ENCODE results near the gene LDB3. TPM values are rescaled to one million over a fixed set of nuclear protein-coding genes. Genes with fewer than 3 reads are reported as not detected.

LDB3 gene
- total and polyA plus RNA-seq, 2 of the 4 experiments (the other 2 are of a cell fraction): 0.36 to 2.6 TPM

DNA sequence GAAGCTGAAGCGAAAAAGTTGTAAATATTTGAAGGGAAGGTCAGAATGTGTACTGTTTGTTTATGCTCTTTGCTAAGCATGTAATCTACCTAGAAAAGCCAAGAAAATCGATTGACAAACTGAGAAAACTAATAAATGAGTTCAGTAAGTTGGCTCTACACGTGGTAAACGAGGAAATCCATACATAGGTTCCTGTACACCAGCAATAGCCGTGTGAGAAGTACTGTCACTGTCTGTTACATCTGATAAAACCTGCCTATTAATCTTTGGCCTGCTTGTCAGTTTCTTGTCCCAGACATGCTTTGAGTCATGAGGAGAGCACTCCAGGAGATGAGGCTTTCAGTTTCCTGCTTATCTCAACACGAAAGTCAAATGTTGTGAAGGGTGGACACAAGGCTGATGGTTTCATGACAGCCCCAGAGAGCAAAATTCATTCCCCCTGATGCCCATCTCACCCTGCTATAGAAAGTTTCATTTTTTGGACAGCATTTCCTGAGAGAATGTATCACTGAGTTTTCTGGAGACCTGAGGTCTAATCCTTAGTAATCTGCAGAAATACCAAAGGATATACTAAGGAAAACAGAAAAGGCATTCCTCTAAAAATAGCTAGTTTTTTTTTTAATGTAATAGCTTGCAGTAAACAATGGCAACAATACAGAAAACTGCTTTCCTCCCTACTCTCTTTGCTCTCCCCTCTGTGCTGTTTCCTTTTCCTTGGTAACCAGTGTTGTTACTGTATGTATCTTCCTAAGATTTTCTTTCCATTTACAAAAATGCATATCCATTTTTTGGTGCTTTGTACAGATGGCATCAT, 107.0 kb downstream of the LDB3 start:
- Histone ChIP-seq H4K91ac (ENCODE audit: insufficient read depth, low read depth, low read length) (no peak overlapping the region), H4K8ac (ENCODE audit: low read depth in 2 of 2, low read length in 2 of 2) (peak overlapping the region in 1 of 2 experiments; percentile 6; a peak in 1 of 4 replicates), H2AK5ac (ENCODE audit: low read depth, low read length) (peak overlapping the region; percentile 45; the same call in 1 of the 2 replicates), H3K9ac (ENCODE audit: low read depth, low read length) (peak overlapping the region; percentile 20; the same call in 1 of the 2 replicates), H2BK20ac (ENCODE audit: low read depth, low read length) (no peak overlapping the region), H4K20me1 (ENCODE audit: insufficient read depth, low read length) (peaks cover 55% of the 10 kb centered on the region), H3K27me3 (ENCODE audit: control insufficient read depth, insufficient read depth, low read length) (no peaks in the 10 kb centered on the region), H3K18ac (ENCODE audit: low read depth, low read length) (peak overlapping the region; percentile 54; the same call in 1 of the 2 replicates), H3K9me1 (ENCODE audit: insufficient read depth, low read length) (peaks cover 18% of the 10 kb centered on the region), H3K27ac (ENCODE audit: insufficient read depth, low read length) (peak overlapping the region; percentile 36; the same call in 1 of the 2 replicates), H2BK5ac (ENCODE audit: low read depth, low read length, poor library complexity, severe bottlenecking) (peak overlapping the region; percentile 39), H2BK15ac (ENCODE audit: low read depth, low read length) (peak overlapping the region; percentile 17; the same call in 1 of the 3 replicates), H3K56ac (ENCODE audit: extremely low read depth, insufficient read depth, low read length) (0 out of 2 replicates have a peak overlapping the region, but pooled peaks have one; percentile 11), H3K14ac (replicated peaks; ENCODE audit: low read depth, low read length) (peak overlapping the region; percentile 33), H2BK120ac (ENCODE audit: low read depth, low read length) (no peak overlapping the region), H3K4me2 (ENCODE audit: low read depth, low read length) (peak overlapping the region; percentile 83), H3K9me3 (ENCODE audit: control insufficient read depth, insufficient read depth, low read length) (no peaks in the 10 kb centered on the region), H2AK9ac (replicated peaks; ENCODE audit: low read depth, low read length, poor library complexity) (no peak overlapping the region), H3K36me3 (ENCODE audit: control insufficient read depth, insufficient read depth, low read length) (no peaks in the 10 kb centered on the region), H2AFZ (replicated peaks; ENCODE audit: low read length, poor library complexity) (no peak overlapping the region), H3K79me1 (ENCODE audit: low read depth in 1 of 2, low read length in 2 of 2) (peaks cover 11 to 73% of the 10 kb centered on the region in 2 experiments), H4K5ac (ENCODE audit: low read depth, low read length) (no peak overlapping the region), H3K23ac (ENCODE audit: low read depth, low read length) (peak overlapping the region; percentile 46), H3K4ac (ENCODE audit: low read depth, low read length) (peak overlapping the region; percentile 17; the same call in 1 of the 2 replicates), H3K4me1 (ENCODE audit: control insufficient read depth, insufficient read depth, low read length) (peaks cover 14% of the 10 kb centered on the region), H3K4me3 (ENCODE audit: insufficient read depth, low read depth, low read length) (no peak overlapping the region)
- 60% methylated on average over 1 of the region's 6 CpGs; no CpG with 5 or more reads in 1 of the 2 experiments for WGBS, 2 experiments (ENCODE audit: extremely low coverage in 2 of 2, insufficient read length in 1 of 2)
- no TSS peak for BruUV-seq (replicated peaks)
- in situ Hi-C loops (cut with MboI; ENCODE audit: low sequenced_read_pairs): no loop called here
- ChIA-PET CTCF (interaction anchor here (0.6 kb wide), 1 partner anchor 26 kb away, joined by 3 read pairs; no protein-coding TSS in a partner anchor), POLR2A (ENCODE audit: unreplicated experiment) (interaction anchor here (0.6 kb wide), 1 partner anchor 18 kb away, joined by 6 read pairs; no protein-coding TSS in a partner anchor)
- dilution Hi-C loops (cut with HindIII; ENCODE audit: low sequenced_read_pairs, unreplicated experiment): no loop called here
- TF ChIP-seq RFX5 (IDR thresholded peaks at IDR 0.05; ENCODE audit: low read depth, low read length) (no peak), SMC3 (IDR thresholded peaks at IDR 0.05; ENCODE audit: low read depth, low read length) (no peak), MAFK (IDR thresholded peaks at IDR 0.05; ENCODE audit: low read depth, low read length) (no peak), CHD1 (IDR thresholded peaks at IDR 0.05; ENCODE audit: low read depth, low read length) (no peak), CEBPB (IDR thresholded peaks at IDR 0.05; ENCODE audit: low read depth, low read length) (no peak), POLR2A (IDR thresholded peaks at IDR 0.05; ENCODE audit: low read depth, low read length) (no peak), MAZ (IDR thresholded peaks at IDR 0.05; ENCODE audit: borderline replicate concordance, low read depth, low read length) (no peak), FOS (IDR thresholded peaks at IDR 0.05; ENCODE audit: low read depth, low read length) (no peak), NFE2L2 (IDR thresholded peaks at IDR 0.05; ENCODE audit: low read depth, low read length) (no peak)
- TF ChIP-seq, protein P1, sequence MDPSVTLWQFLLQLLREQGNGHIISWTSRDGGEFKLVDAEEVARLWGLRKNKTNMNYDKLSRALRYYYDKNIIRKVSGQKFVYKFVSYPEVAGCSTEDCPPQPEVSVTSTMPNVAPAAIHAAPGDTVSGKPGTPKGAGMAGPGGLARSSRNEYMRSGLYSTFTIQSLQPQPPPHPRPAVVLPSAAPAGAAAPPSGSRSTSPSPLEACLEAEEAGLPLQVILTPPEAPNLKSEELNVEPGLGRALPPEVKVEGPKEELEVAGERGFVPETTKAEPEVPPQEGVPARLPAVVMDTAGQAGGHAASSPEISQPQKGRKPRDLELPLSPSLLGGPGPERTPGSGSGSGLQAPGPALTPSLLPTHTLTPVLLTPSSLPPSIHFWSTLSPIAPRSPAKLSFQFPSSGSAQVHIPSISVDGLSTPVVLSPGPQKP (IDR thresholded peaks at IDR 0.05; ENCODE audit: borderline replicate concordance, low read depth, low read length): no peak
- TF ChIP-seq, protein P2, sequence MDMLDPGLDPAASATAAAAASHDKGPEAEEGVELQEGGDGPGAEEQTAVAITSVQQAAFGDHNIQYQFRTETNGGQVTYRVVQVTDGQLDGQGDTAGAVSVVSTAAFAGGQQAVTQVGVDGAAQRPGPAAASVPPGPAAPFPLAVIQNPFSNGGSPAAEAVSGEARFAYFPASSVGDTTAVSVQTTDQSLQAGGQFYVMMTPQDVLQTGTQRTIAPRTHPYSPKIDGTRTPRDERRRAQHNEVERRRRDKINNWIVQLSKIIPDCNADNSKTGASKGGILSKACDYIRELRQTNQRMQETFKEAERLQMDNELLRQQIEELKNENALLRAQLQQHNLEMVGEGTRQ (IDR thresholded peaks at IDR 0.05; ENCODE audit: low read depth, low read length): no peak
- peak; percentile 33 for DNase-seq
- peak; percentile 53 for ATAC-seq (ENCODE audit: low read depth)
- intact Hi-C loops (cut with micrococcal nuclease): loop anchor here (5.0 kb wide), 1 partner anchor 57 kb away; no protein-coding TSS in a partner anchor

All from IMR-90 (cell line).